ENCODE measurements around the gene SLC17A2.

SLC17A2 gene

DNA sequence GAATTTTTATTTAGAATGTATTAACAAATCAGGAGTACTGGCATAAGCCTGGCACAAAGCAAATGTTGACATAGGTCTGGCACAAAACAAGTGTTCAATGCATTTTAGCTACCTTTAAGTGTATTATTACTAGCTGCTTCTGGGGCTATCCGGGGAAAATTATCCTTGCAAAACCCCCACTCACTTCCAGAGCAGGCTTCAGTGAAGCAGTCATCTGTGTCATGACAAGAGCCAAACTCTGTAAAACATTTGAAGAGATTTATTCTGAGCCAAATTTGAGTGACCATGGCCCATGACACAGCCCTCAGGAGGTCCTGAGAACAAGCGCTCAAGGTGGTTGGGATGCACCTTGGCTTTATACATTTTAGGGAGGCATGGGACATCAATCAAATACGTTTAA, 25.7 kb upstream of the SLC17A2 start:
- no peak overlapping the region for H2AFZ ChIP-seq (ENCODE audit: low read depth, low read length)
- no peaks in the 10 kb centered on the region for H3K9me3 ChIP-seq (ENCODE audit: control insufficient read depth, low read length)
- no peak overlapping the region for H3K18ac ChIP-seq (ENCODE audit: low read depth in 1 of 2, low read length in 2 of 2)
- H4K91ac ChIP-seq (ENCODE audit: low read length): no peak overlapping the region
- 89% methylated on average over 3 of the region's 3 CpGs for WGBS
- no peak overlapping the region for H2BK12ac ChIP-seq (ENCODE audit: low read length in 2 of 2)
- no peak for DNase-seq
- no peaks in the 10 kb centered on the region for H3K36me3 ChIP-seq (ENCODE audit: control insufficient read depth in 1 of 2, insufficient read depth in 2 of 2, low read depth in 1 of 2, low read length in 2 of 2)
- no peak overlapping the region for H3K9ac ChIP-seq (ENCODE audit: low read length)
- H4K8ac ChIP-seq (ENCODE audit: low read length): no peak overlapping the region
- H3K14ac ChIP-seq (ENCODE audit: low read length in 2 of 2): no peak overlapping the region
- H3K4me3 ChIP-seq (ENCODE audit: insufficient read depth in 1 of 2, low read depth in 1 of 2, low read length in 2 of 2): no peak overlapping the region
- H3K79me1 ChIP-seq (replicated peaks; ENCODE audit: low read length, poor library complexity, severe bottlenecking): no peaks in the 10 kb centered on the region
- no peak overlapping the region for H2BK120ac ChIP-seq (ENCODE audit: low read depth, low read length)
- no peak overlapping the region for H3K4me2 ChIP-seq (ENCODE audit: low read length, poor library complexity, severe bottlenecking)
- H3K27me3 ChIP-seq (ENCODE audit: control insufficient read depth in 1 of 2, insufficient read depth in 1 of 2, low read length in 2 of 2): no peaks in the 10 kb centered on the region
- no peak overlapping the region for H2AK5ac ChIP-seq (ENCODE audit: low read length, severe bottlenecking)
- H2BK15ac ChIP-seq (ENCODE audit: low read depth, poor library complexity, severe bottlenecking): no peak overlapping the region
- no peak overlapping the region for H3K27ac ChIP-seq (ENCODE audit: low read length, poor library complexity, severe bottlenecking)
- no peaks in the 10 kb centered on the region for H3K4me1 ChIP-seq (ENCODE audit: control insufficient read depth, insufficient read depth, low read depth, low read length)
- no peak overlapping the region for H3K23ac ChIP-seq (ENCODE audit: low read length in 2 of 2)
- no peak overlapping the region for H2BK5ac ChIP-seq (ENCODE audit: low read depth, low read length, poor library complexity, severe bottlenecking)
- no peak overlapping the region for H3K4ac ChIP-seq (ENCODE audit: low read depth in 1 of 2, low read length in 2 of 2)

DNA sequence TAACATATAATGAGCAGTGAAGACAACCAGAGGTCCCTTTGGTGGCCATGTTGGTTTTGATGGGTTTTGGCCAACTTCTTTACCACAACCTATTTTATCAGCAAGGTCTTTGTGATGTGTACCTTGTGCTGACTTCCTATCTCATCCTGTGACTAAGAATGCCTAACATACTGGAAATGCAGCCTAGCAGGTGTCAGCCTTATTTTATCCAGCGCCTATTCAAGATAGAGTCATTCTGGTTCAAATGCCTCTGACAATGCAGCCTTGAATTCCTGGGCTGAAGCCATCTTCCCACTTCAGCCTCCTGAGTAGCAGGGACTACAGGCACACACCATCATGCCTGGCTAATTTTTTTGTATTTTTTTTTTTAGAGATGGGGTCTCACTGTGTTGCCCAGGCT, 24.3 kb upstream of the SLC17A2 start:
- Histone ChIP-seq H4K8ac (ENCODE audit: low read length) (no peak overlapping the region), H3K4ac (ENCODE audit: low read depth in 1 of 2, low read length in 2 of 2) (no peak overlapping the region), H2BK12ac (ENCODE audit: low read length in 2 of 2) (no peak overlapping the region), H3K27ac (ENCODE audit: low read length, poor library complexity, severe bottlenecking) (no peak overlapping the region), H2AFZ (ENCODE audit: low read depth, low read length) (no peak overlapping the region), H3K36me3 (ENCODE audit: control insufficient read depth in 1 of 2, insufficient read depth in 2 of 2, low read depth in 1 of 2, low read length in 2 of 2) (no peaks in the 10 kb centered on the region), H3K4me1 (ENCODE audit: control insufficient read depth, insufficient read depth, low read depth, low read length) (no peaks in the 10 kb centered on the region), H2AK5ac (ENCODE audit: low read length, severe bottlenecking) (no peak overlapping the region), H3K4me3 (ENCODE audit: insufficient read depth in 1 of 2, low read depth in 1 of 2, low read length in 2 of 2) (no peak overlapping the region), H2BK15ac (ENCODE audit: low read depth, poor library complexity, severe bottlenecking) (no peak overlapping the region), H3K18ac (ENCODE audit: low read depth in 1 of 2, low read length in 2 of 2) (no peak overlapping the region), H3K79me1 (replicated peaks; ENCODE audit: low read length, poor library complexity, severe bottlenecking) (no peaks in the 10 kb centered on the region), H2BK120ac (ENCODE audit: low read depth, low read length) (no peak overlapping the region), H3K27me3 (ENCODE audit: control insufficient read depth in 1 of 2, insufficient read depth in 1 of 2, low read length in 2 of 2) (no peaks in the 10 kb centered on the region), H3K23ac (ENCODE audit: low read length in 2 of 2) (no peak overlapping the region), H3K9me3 (ENCODE audit: control insufficient read depth, low read length) (no peaks in the 10 kb centered on the region), H3K9ac (ENCODE audit: low read length) (no peak overlapping the region), H4K91ac (ENCODE audit: low read length) (no peak overlapping the region), H3K4me2 (ENCODE audit: low read length, poor library complexity, severe bottlenecking) (no peak overlapping the region), H2BK5ac (ENCODE audit: low read depth, low read length, poor library complexity, severe bottlenecking) (no peak overlapping the region), H3K14ac (ENCODE audit: low read length in 2 of 2) (no peak overlapping the region)
- no peak for DNase-seq
- 86% methylated on average over 1 of the region's 1 CpG for WGBS

DNA sequence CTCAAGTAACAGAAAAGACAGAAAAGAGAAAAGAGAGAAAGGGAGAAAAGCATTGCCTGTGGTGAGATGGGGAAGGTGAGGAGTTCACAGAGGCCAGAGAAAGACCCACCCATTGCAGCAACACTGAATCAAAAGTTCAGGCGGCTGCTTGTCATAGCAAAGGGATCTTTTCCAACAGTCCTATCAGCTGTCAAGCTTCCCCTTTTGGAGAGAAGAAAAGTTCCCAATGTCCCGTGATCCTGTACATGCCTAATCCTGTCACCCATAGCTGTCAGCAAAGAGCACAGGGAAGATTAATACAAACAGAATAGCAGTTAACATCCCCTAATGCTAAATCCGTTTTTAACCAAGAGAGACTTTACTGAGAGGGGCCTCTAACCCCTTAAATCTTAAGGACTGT, 23.2 kb upstream of the SLC17A2 start:
- Histone ChIP-seq H2AK5ac (ENCODE audit: low read length, severe bottlenecking) (no peak overlapping the region), H3K79me1 (replicated peaks; ENCODE audit: low read length, poor library complexity, severe bottlenecking) (no peaks in the 10 kb centered on the region), H3K27ac (ENCODE audit: low read length, poor library complexity, severe bottlenecking) (no peak overlapping the region), H4K8ac (ENCODE audit: low read length) (no peak overlapping the region), H2BK5ac (ENCODE audit: low read depth, low read length, poor library complexity, severe bottlenecking) (no peak overlapping the region), H2BK120ac (ENCODE audit: low read depth, low read length) (no peak overlapping the region), H3K4me2 (ENCODE audit: low read length, poor library complexity, severe bottlenecking) (no peak overlapping the region), H3K9ac (ENCODE audit: low read length) (no peak overlapping the region), H2BK12ac (ENCODE audit: low read length in 2 of 2) (no peak overlapping the region), H3K9me3 (ENCODE audit: control insufficient read depth, low read length) (no peaks in the 10 kb centered on the region), H3K4me1 (ENCODE audit: control insufficient read depth, insufficient read depth, low read depth, low read length) (no peaks in the 10 kb centered on the region), H2BK15ac (ENCODE audit: low read depth, poor library complexity, severe bottlenecking) (no peak overlapping the region), H3K36me3 (ENCODE audit: control insufficient read depth in 1 of 2, insufficient read depth in 2 of 2, low read depth in 1 of 2, low read length in 2 of 2) (no peaks in the 10 kb centered on the region), H3K18ac (ENCODE audit: low read depth in 1 of 2, low read length in 2 of 2) (no peak overlapping the region), H4K91ac (ENCODE audit: low read length) (no peak overlapping the region), H3K14ac (ENCODE audit: low read length in 2 of 2) (no peak overlapping the region), H3K23ac (ENCODE audit: low read length in 2 of 2) (no peak overlapping the region), H2AFZ (ENCODE audit: low read depth, low read length) (no peak overlapping the region), H3K4ac (ENCODE audit: low read depth in 1 of 2, low read length in 2 of 2) (no peak overlapping the region), H3K27me3 (ENCODE audit: control insufficient read depth in 1 of 2, insufficient read depth in 1 of 2, low read length in 2 of 2) (no peaks in the 10 kb centered on the region), H3K4me3 (ENCODE audit: insufficient read depth in 1 of 2, low read depth in 1 of 2, low read length in 2 of 2) (no peak overlapping the region)
- DNase-seq: no peak
- WGBS: 80% methylated on average over 3 of the region's 3 CpGs

- Histone ChIP-seq H3K4me2 (ENCODE audit: low read length, poor library complexity, severe bottlenecking) (no peak overlapping the region), H3K36me3 (ENCODE audit: control insufficient read depth in 1 of 2, insufficient read depth in 2 of 2, low read depth in 1 of 2, low read length in 2 of 2) (no peaks in the 10 kb centered on the region), H4K8ac (ENCODE audit: low read length) (no peak overlapping the region), H2BK5ac (ENCODE audit: low read depth, low read length, poor library complexity, severe bottlenecking) (no peak overlapping the region), H2AFZ (ENCODE audit: low read depth, low read length) (no peak overlapping the region), H3K9ac (ENCODE audit: low read length) (no peak overlapping the region), H4K91ac (ENCODE audit: low read length) (no peak overlapping the region), H3K18ac (ENCODE audit: low read depth in 1 of 2, low read length in 2 of 2) (no peak overlapping the region), H3K27me3 (ENCODE audit: control insufficient read depth in 1 of 2, insufficient read depth in 1 of 2, low read length in 2 of 2) (no peaks in the 10 kb centered on the region), H3K14ac (ENCODE audit: low read length in 2 of 2) (no peak overlapping the region), H3K23ac (ENCODE audit: low read length in 2 of 2) (no peak overlapping the region), H2BK12ac (ENCODE audit: low read length in 2 of 2) (no peak overlapping the region), H3K4me1 (ENCODE audit: control insufficient read depth, insufficient read depth, low read depth, low read length) (no peaks in the 10 kb centered on the region), H3K27ac (ENCODE audit: low read length, poor library complexity, severe bottlenecking) (no peak overlapping the region), H2AK5ac (ENCODE audit: low read length, severe bottlenecking) (no peak overlapping the region), H2BK15ac (ENCODE audit: low read depth, poor library complexity, severe bottlenecking) (no peak overlapping the region), H3K79me1 (replicated peaks; ENCODE audit: low read length, poor library complexity, severe bottlenecking) (no peaks in the 10 kb centered on the region), H3K9me3 (ENCODE audit: control insufficient read depth, low read length) (no peaks in the 10 kb centered on the region), H3K4me3 (ENCODE audit: insufficient read depth in 1 of 2, low read depth in 1 of 2, low read length in 2 of 2) (no peak overlapping the region), H3K4ac (ENCODE audit: low read depth in 1 of 2, low read length in 2 of 2) (no peak overlapping the region), H2BK120ac (ENCODE audit: low read depth, low read length) (no peak overlapping the region)
- 100% methylated on average over 1 of the region's 2 CpGs for WGBS
- no peak for DNase-seq
Measured at GRCh38 chr6:25952535-25952934, 22.0 kb upstream of the SLC17A2 start.

Measured in mesenchymal stem cell (in vitro differentiated cells and primary cell).